IPS-11a (cell line): ENCODE data around the gene DDIAS.
"Not testable (repeated sequence)": the region's sequence is repeated elsewhere in the genome, so short reads cannot be mapped to it uniquely, and the experiment has no call there.

Experiments
- H3K4me3 ChIP-seq: one replicate; pipeline ENCODE4 v1.5.1; 2013; ENCODE audit warnings: low read depth, low read length, control low read depth

The DDIAS gene

GRCh38 chr11:82967381-82967780, 65.8 kb downstream of the DDIAS start:
- H3K4me3 ChIP-seq, result no peak overlapping the region

DNA sequence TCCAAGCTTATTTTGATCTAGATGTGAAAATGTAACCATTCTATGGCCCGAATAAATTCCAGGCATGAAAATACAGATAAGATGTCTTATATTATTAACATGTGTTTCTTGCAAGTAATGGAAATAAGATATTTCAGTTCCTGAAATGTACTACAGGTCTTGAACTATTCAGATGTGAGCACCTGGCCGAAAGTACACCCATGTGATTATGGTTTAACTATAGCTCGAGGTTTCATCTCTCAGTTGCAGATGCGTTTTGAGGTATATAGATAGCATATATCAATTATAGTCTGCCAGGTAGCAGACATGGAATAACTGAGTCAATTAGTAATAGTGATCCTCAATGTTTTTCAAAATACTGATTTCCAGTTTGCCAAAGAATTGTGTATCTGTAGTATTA, 68.3 kb downstream of the DDIAS start:
- H3K4me3 ChIP-seq, result no peak overlapping the region

GRCh38 chr11:82970507-82971083, 69.1 kb downstream of the DDIAS start:
- H3K4me3 ChIP-seq, result not testable (repeated sequence)

- not testable (repeated sequence) for H3K4me3 ChIP-seq
Measured at GRCh38 chr11:82971519-82971946, 70.0 kb downstream of the DDIAS start.

GRCh38 chr11:82972103-82972502, 70.6 kb downstream of the DDIAS start:
- no peak overlapping the region for H3K4me3 ChIP-seq

- H3K4me3 ChIP-seq, result no peak overlapping the region
Measured at GRCh38 chr11:82974135-82974534, 72.6 kb downstream of the DDIAS start.

DNA sequence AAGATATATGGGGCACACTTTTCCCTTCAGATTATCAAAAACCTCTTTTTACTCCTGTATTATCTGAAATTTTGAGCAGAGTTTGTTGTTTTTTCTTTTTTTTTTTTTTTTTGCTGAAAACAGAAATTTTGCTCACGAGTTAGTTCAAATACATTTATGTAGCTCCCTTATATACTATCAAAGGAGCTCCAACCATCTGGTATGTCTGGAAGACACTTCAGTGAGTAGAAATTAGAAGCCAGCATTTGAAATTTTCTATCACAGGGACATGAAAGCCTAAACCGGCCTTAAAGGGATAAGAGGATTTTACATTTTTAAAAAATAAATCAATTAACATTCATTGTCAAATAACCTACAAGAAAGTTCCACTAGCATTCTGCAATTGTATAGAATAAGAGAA, 73.3 kb downstream of the DDIAS start:
- H3K4me3 ChIP-seq, result no peak overlapping the region

GRCh38 chr11:82975882-82976281, 74.3 kb downstream of the DDIAS start:
- H3K4me3 ChIP-seq, result no peak overlapping the region

- H3K4me3 ChIP-seq, result no peak overlapping the region
Measured at GRCh38 chr11:82976786-82977185, 75.2 kb downstream of the DDIAS start.

- H3K4me3 ChIP-seq, result no peak overlapping the region
Measured at GRCh38 chr11:82978422-82979099, 77.0 kb downstream of the DDIAS start.

DNA sequence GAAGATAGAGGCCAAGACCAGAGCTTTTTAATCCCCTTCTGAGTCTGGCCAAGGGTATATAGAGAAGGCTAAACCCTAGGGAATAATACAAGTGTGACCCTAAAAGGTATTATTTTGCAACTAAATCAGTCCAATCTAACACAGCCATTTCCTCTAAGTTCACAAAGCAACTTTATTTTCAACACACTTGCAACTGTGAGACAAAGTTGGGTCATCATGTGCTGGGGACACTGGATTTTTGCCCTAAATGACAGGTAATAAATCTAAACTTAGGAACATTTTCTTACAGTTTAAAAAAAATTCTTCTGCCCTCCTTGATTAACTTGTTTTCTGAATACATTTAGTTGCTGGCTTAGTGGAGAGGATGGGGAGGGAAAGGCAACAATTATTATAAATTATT, 78.3 kb downstream of the DDIAS start:
- no peak overlapping the region for H3K4me3 ChIP-seq

DNA sequence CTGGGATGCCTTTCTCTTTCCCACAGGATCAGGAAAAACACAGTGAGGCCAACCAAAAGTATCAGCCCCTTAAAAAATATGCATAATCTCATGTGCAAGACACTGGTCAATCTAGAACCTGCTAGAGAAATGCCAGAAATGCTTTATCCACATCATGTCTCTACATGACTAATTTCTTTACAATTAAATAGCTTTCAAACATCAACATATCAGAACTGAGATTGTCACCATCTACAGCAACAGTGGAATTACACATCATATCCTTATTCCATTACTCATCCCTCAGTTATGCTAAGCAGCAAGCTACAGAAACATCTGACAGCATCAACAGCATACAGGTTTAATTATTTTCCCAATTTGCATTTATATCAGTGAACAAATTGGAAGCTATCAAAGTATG, 78.8 kb downstream of the DDIAS start:
- H3K4me3 ChIP-seq, result no peak overlapping the region

DNA sequence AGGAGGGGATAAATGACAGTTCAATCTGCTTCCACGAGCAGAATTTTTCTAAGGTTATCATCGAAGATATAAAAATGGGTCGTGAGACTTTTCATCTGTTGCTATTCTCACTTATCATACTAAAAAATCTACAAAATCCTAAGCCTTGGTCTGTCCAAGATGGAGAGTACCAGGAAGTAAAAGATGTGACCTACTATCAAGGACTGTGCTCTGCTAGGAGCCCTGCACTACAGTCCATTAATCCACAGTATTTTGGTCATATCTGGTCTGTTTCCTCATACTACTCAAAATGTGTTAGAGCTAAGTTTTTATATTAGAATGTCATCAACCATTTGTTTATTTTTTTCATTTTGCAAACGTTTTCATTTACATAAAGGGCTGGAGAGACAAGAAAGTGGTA, 79.4 kb downstream of the DDIAS start:
- H3K4me3 ChIP-seq, result no peak overlapping the region

GRCh38 chr11:82981852-82982251, 80.3 kb downstream of the DDIAS start:
- no peak overlapping the region for H3K4me3 ChIP-seq
